Cardiac fibroblast (primary cell): Measurements from ENCODE around the gene TUBA8.
A peak's percentile ranks its signal among the peaks of the same experiment; 100 is the strongest.

Source experiments
- DNase-seq, 2 donors: peaks; one replicate each; pipeline versions ENCODE4 v3.0.0 to v3.0.0-alpha.2; 2010; ENCODE audit warnings: low read depth in 2 of 2
- H3K4me3 ChIP-seq, 2 donors: replicated peaks in 1 of 2; 1 replicate in 1 of 2; 2 replicates in 1 of 2; pipeline ENCODE4 v1.5.1; 2011; ENCODE audit warnings: low read depth in 2 of 2, low read length in 2 of 2, mild to moderate bottlenecking in 2 of 2, moderate library complexity in 1 of 2
- TF ChIP-seq, protein P1 (sequence below): IDR thresholded peaks from one replicate; pipeline ENCODE4 v1.5.1; 2011; ENCODE audit warnings: low read depth, mild to moderate bottlenecking, low read length, inconsistent platforms

TUBA8 gene

DNA sequence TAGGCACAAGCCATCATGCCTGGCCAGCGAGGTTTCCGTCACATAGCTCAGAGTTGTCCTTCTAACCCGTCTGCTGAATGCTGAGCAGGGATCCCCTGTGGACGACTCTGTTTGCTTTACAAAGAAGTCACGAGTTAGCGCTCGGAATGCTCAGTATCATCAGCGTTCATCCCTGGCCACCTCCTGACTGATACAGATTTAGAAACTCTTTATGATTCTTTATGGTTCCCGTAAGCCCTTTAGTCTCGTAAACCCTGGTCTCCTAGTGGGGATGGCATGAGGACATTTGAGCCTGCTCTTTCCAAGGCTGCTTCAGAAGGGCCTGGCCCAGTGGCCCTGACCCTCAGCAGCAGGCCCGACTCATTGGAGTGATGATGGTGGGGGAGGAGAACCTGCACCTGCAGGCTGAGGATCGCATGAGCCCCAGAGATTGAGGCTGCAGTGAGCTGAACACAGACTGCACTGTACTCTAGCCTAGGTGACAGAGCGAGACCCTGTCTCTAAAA is 23.2 kb upstream of the TUBA8 start:
- TF ChIP-seq, protein P1, sequence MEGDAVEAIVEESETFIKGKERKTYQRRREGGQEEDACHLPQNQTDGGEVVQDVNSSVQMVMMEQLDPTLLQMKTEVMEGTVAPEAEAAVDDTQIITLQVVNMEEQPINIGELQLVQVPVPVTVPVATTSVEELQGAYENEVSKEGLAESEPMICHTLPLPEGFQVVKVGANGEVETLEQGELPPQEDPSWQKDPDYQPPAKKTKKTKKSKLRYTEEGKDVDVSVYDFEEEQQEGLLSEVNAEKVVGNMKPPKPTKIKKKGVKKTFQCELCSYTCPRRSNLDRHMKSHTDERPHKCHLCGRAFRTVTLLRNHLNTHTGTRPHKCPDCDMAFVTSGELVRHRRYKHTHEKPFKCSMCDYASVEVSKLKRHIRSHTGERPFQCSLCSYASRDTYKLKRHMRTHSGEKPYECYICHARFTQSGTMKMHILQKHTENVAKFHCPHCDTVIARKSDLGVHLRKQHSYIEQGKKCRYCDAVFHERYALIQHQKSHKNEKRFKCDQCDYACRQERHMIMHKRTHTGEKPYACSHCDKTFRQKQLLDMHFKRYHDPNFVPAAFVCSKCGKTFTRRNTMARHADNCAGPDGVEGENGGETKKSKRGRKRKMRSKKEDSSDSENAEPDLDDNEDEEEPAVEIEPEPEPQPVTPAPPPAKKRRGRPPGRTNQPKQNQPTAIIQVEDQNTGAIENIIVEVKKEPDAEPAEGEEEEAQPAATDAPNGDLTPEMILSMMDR = no peak
- no peak for DNase-seq
- no peak overlapping the region for H3K4me3 ChIP-seq

DNA sequence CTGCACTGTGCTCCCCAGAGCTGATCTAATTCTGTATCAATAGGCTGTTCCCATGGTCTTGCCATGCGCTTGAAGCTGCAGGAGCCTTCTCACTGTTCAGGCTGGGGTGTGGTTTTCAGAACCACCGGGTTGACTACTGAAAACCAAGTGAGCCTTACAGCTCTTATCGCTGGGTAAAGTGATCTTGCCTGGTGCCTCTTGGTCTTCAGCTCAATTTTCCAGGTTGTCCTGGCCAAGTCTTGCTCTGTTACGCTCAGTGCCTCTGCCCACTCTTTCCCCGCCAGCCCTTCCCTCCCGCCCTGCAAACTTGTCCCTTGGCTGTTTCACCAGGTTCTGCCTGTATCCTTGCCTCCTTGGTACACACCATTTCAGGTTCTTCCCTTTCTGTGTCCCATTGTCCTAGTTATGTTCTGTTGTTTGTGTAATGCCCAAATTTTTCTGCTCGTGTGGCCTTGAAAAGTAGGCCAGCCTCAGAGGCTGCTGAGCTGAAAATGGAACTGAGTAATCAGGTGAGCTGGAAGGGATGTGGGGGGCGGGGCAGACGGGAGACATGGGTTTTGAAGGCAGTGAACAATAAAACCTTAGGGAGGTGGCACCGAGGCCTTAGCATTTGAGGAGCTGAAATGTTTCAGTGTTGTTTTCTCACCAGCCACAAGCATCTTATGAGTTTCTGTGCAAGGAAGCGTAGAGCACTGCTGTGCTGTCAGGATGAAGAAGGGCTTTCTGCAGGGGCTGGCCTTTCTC is 21.6 kb upstream of the TUBA8 start:
- no peak overlapping the region for H3K4me3 ChIP-seq
- TF ChIP-seq, protein P1 = no peak
- DNase-seq = no peak

DNA sequence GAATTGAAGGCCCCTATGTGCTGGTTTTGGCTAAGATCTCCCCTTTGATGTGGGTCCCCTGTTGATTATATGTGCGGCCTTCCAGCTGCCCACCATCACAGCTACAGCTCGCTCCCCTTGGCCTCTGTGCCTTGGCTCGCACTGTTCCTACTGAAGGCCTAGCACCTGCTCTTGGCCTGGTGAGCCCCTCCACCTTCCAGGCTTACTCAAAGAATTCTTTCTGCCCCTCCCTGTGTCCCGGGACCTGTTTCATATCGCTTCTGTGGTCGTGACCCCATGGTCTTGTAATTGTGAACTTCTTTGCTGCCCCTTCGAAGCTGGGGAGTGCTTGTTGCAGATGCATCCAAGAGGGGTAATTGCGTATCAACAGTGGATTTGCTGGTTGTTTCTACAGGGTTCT is 20.3 kb upstream of the TUBA8 start:
- DNase-seq = no peak
- TF ChIP-seq, protein P1 = no peak
- no peak overlapping the region for H3K4me3 ChIP-seq

DNA sequence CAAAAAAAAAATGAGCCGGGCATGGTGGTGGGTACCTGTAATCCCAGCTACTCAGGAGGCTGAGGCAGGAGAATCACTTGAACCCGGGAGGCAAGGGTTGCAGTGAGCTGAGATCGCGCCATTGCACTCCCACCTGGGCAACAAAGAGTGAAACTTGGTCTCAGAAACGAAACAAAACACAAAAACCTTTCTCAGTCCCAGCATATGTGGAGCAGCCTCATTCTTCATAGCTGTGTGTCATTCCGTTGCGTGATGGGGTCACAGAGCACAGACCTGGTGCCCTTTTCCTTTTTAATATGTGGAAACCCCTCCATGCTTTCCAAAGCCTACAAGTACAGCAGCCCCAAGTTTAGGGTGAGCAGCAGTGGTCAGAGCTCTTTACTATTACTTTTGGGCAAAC is 19.1 kb upstream of the TUBA8 start:
- peak overlapping the region; percentile 25 to 38 for H3K4me3 ChIP-seq
- peak in 1 of 2 donors; percentile 47 for DNase-seq
- TF ChIP-seq, protein P1 = no peak

DNA sequence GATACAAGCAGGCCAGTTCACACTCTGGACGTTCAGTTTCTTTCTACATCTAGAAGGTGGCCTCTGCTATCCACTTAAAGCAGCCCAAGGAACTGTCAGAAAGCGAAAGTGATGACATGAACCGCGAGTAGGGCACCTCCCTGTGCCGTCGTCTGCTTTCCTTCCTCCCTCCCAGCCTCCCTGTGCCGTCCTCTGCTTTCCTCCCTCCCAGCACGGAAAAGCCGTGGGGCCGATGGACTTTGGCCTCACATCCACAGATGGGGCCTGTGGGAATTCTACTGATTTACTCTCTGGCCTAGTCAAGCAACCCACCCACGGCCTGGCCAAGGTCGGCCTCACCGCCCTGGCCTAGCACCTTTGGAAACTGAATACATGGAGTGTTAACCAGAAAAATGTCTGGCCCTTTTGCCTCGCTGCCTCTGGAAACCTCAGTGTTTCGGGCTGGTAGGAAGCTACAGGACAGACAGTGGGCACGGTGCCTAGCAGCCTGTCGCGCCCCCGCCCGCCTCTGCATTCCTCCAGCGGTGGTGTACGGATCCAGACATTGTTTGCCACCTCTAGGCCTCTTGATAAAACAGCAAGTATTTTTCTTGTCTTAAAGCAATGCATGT is 18.6 kb upstream of the TUBA8 start:
- peak; percentile 85 to 90 for DNase-seq
- H3K4me3 ChIP-seq = peak overlapping the region; percentile 25 to 38
- TF ChIP-seq, protein P1 = no peak

DNA sequence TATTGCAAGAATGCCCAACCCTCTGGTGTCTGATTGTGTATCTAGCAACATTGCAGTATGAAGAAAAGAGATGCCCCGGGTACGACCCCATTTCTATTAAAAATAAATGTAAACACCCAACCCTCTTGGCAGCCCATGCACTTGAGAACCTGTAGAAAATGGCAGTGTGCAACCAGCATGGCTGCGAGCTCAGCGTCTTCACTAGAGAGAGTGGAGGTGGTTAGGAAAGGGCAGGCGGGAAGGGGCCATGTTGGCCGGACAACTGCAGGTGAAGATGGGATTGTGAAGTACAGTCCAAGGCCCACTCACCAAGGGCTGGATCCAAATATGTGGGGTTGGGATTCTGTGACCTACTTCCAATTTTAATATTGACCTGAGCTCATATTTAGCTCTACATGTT is 16.9 kb upstream of the TUBA8 start:
- TF ChIP-seq, protein P1 = no peak
- no peak overlapping the region for H3K4me3 ChIP-seq

More for the DNA sequence above, 16.9 kb upstream of the TUBA8 start:
- DNase-seq = no peak
